Karpas-422 (cell line): Measurements from ENCODE around the gene GLT8D1. TPM values are rescaled to one million over a fixed set of nuclear protein-coding genes. Genes with fewer than 3 reads are reported as not detected.
A peak's percentile ranks its signal among the peaks of the same experiment; 100 is the strongest.

Experiments used
- DNase-seq: peaks from one replicate; pipeline ENCODE4 v3.0.0-alpha.2; 2015
- H2AFZ ChIP-seq: fragments of 200-600 bp; sonication (generic); 2 replicates; pipeline ENCODE4 v1.6.1; 2014; ENCODE audit warnings: antibody characterized with exemption, low read length, mixed read lengths
- H3K27ac ChIP-seq: fragments of 200-600 bp; sonication (generic); 2 replicates; pipeline ENCODE4 v1.5.1; 2014; ENCODE audit warnings: mild to moderate bottlenecking, low read length, moderate library complexity
- H3K27me3 ChIP-seq: fragments of 200-600 bp; sonication (generic); 2 replicates; pipeline ENCODE4 v1.6.1; 2014; ENCODE audit warnings: low read length, mixed read lengths
- H3K36me3 ChIP-seq: fragments of 200-600 bp; sonication (generic); 2 replicates; pipeline ENCODE4 v1.6.1; 2014; ENCODE audit warnings: low read length, mixed read lengths; ENCODE audit not compliant: insufficient read depth
- H3K4me1 ChIP-seq: fragments of 200-600 bp; sonication (generic); 2 replicates; pipeline ENCODE4 v1.6.1; 2014; ENCODE audit warnings: mild to moderate bottlenecking, low read length, mixed read lengths
- H3K4me2 ChIP-seq: fragments of 200-600 bp; sonication (generic); 2 replicates; pipeline ENCODE4 v1.6.1; 2014; ENCODE audit warnings: low read length, low read depth, mild to moderate bottlenecking; ENCODE audit not compliant: poor library complexity, severe bottlenecking
- H3K4me3 ChIP-seq: fragments of 200-600 bp; sonication (generic); 2 replicates; pipeline ENCODE4 v1.5.1; 2014; ENCODE audit warnings: mild to moderate bottlenecking, antibody characterized with exemption, low read length, mixed read lengths
- H3K79me2 ChIP-seq: fragments of 200-600 bp; sonication (generic); 2 replicates; pipeline ENCODE4 v1.6.1; 2014; ENCODE audit warnings: mild to moderate bottlenecking, low read length, mixed read lengths
- H3K9ac ChIP-seq: fragments of 200-600 bp; sonication (generic); 2 replicates; pipeline ENCODE4 v1.6.0; 2014; ENCODE audit warnings: low read length
- H3K9me2 ChIP-seq: fragments of 200-600 bp; sonication (generic), shearing (Covaris generic); replicated peaks from 2 replicates; pipeline ENCODE4 v1.6.0; 2014; ENCODE audit warnings: mild to moderate bottlenecking, low read length, moderate library complexity; ENCODE audit not compliant: insufficient read depth
- H3K9me3 ChIP-seq: fragments of 300-700, 200-600 bp; sonication (generic); 2 replicates; pipeline ENCODE4 v1.6.1; 2014; ENCODE audit warnings: low read length, mixed read lengths
- H4K20me1 ChIP-seq: fragments of 200-600 bp; sonication (generic); 2 replicates; pipeline ENCODE4 v1.6.1; 2014; ENCODE audit warnings: mild to moderate bottlenecking, antibody characterized with exemption, low read length, low read depth; ENCODE audit not compliant: insufficient read depth
- total RNA-seq: library from RNA; depleted of rRNA; stranded (reverse); fragments of >200 nt; shearing (Covaris generic); gene quantifications from 2 replicates; pipeline ENCODE4 v1.2.3, GENCODE V29; 2014; ENCODE audit warnings: low replicate concordance

The GLT8D1 gene
- total RNA-seq, 1 experiment from 2014 or later, result 34.7 TPM

DNA sequence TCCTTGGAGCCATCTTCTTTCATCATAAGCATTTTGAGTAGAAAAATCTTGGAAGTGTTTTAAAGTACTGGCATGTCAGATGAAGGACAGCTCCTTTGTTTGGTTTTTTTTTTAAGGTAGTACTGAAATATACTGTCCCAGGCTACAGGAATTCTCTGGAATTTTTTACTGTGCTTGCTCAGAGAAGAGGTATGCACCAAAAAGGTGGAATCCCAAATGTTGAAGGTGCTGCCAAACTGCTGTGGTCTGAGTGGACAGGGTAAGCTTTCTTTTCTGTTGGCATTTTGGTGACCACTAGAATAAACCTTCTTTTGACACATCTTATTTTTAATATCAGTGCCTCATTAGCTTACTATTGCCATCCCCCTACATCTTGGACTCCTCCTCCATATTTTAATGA, 12.5 kb downstream of the GLT8D1 start:
- Histone ChIP-seq H3K9ac (no peak overlapping the region), H2AFZ (no peak overlapping the region), H3K9me3 (no peaks in the 10 kb centered on the region), H3K27me3 (no peaks in the 10 kb centered on the region), H3K4me1 (peaks cover 7% of the 10 kb centered on the region; the same call in 1 of the 2 replicates), H3K4me3 (no peak overlapping the region), H4K20me1 (no peaks in the 10 kb centered on the region), H3K79me2 (peaks cover 25% of the 10 kb centered on the region), H3K36me3 (peaks cover 82% of the 10 kb centered on the region), H3K9me2 (no peaks in the 10 kb centered on the region), H3K4me2 (no peak overlapping the region), H3K27ac (no peak overlapping the region)
- no peak for DNase-seq

- no peak for DNase-seq
- H3K9me2 ChIP-seq, result no peaks in the 10 kb centered on the region
- H4K20me1 ChIP-seq, result no peaks in the 10 kb centered on the region
- no peak overlapping the region for H2AFZ ChIP-seq
- peaks cover 21% of the 10 kb centered on the region for H3K4me1 ChIP-seq
- H3K27ac ChIP-seq, result no peak overlapping the region
- no peak overlapping the region for H3K4me3 ChIP-seq
- H3K27me3 ChIP-seq, result no peaks in the 10 kb centered on the region
- H3K79me2 ChIP-seq, result peaks cover 48% of the 10 kb centered on the region
- no peaks in the 10 kb centered on the region for H3K9me3 ChIP-seq
- peaks cover 88% of the 10 kb centered on the region for H3K36me3 ChIP-seq
- H3K9ac ChIP-seq, result no peak overlapping the region
- no peak overlapping the region for H3K4me2 ChIP-seq
These were observed 15.0 kb downstream of the GLT8D1 start for GRCh38 chr3:52690560-52690959.

GRCh38 chr3:52689151-52689550, 16.4 kb downstream of the GLT8D1 start:
- Histone ChIP-seq H3K27ac (no peak overlapping the region), H3K79me2 (peaks cover 60% of the 10 kb centered on the region), H3K9me2 (no peaks in the 10 kb centered on the region), H3K9me3 (no peaks in the 10 kb centered on the region), H3K4me3 (no peak overlapping the region), H4K20me1 (no peaks in the 10 kb centered on the region), H2AFZ (no peak overlapping the region), H3K4me1 (peaks cover 28% of the 10 kb centered on the region), H3K4me2 (no peak overlapping the region), H3K27me3 (no peaks in the 10 kb centered on the region), H3K9ac (no peak overlapping the region), H3K36me3 (peaks cover 75% of the 10 kb centered on the region)
- DNase-seq, result no peak

DNA sequence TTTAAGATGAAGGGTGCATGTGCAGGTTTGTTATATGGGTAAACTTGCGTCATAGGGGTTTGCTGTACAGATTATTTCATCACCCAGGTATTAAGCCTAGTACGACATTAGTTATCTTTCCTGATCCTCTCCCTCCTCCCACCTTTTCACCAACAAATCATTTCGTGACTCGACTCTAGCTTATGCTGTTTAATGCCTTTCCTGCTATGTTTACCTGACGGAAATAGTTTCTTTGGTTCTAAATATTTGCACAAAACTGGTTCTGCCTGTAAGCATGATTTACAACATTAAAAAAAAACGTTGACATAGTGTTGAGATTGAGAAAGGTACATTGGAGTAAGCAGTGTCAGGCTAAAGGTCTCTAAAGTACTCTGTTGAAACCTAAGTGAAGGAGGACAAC, 17.3 kb downstream of the GLT8D1 start:
- Histone ChIP-seq H3K4me2 (no peak overlapping the region), H3K9me2 (no peaks in the 10 kb centered on the region), H3K4me3 (no peak overlapping the region), H3K27me3 (no peaks in the 10 kb centered on the region), H3K9ac (peak overlapping the region; percentile 13; the same call in 1 of the 2 replicates), H3K9me3 (no peaks in the 10 kb centered on the region), H3K79me2 (peaks cover 69% of the 10 kb centered on the region), H4K20me1 (no peaks in the 10 kb centered on the region), H3K36me3 (peaks cover 67% of the 10 kb centered on the region), H2AFZ (no peak overlapping the region), H3K27ac (no peak overlapping the region), H3K4me1 (peaks cover 34% of the 10 kb centered on the region)
- no peak for DNase-seq

DNA sequence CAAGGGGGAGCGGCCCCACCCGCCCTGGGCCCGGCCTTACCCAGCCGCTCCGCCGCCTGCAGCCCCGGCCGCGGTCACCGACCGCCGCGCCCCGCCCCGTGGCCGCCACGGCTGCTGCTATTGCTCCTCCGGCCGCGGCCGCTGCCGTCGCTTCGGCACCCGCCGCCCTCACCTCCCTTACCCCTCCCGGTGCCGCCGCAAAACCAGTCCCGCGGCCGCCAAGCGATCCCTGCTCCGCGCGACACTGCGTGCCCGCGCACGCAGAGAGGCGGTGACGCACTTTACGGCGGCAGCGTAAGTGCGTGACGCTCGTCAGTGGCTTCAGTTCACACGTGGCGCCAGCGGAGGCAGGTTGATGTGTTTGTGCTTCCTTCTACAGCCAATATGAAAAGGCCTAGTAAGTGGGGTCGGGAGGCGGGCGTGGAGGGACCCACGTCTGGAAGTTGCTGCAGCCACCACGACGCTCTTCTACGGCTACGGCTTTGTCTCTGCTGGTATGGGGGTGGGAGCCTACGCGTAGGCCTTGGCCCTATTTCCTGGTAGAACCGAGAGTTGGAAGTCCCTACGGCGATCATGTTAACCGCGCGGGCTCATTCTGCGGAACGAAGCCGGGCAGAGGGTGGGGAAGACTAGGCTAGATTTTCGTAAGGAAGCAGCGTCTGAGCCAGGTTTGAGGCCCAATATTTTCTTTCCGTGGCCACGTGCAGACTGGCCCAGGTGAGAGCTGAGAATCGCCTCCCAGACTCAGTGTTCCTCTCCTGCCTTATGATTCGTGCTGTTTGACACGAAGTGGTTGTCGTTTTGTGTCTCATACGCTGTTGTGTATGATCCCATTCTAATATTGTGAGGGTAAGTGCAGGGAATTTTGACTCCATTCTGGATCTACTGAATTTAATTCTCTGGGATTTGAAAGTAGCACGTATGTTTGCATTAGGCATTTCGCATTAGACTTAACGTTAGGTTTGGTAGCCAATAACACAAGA, 19.6 kb downstream of the GLT8D1 start, which contains the start of the genes GNL3 and PBRM1:
Gene GNL3, plus strand, starts transcription at position 324 of the 983 bp plus-strand sequence. Its CDS starts 61 bp downstream, at position 385.
Gene PBRM1, minus strand, starts transcription at position 205 of the 983 bp plus-strand sequence.
- Histone ChIP-seq H3K9me3 (no peaks in the 10 kb centered on the region), H3K4me2 (peak within 1 kb of the TSS; percentile 91), H2AFZ (no peak within 1 kb of the TSS), H3K36me3 (peaks cover 48% of the 10 kb centered on the region), H3K9ac (peak within 1 kb of the TSS; percentile 84), H3K4me3 (peak within 1 kb of the TSS; percentile 88), H3K79me2 (peaks cover 88% of the 10 kb centered on the region), H4K20me1 (no peaks in the 10 kb centered on the region), H3K27ac (peak within 1 kb of the TSS; percentile 79), H3K9me2 (no peaks in the 10 kb centered on the region), H3K27me3 (no peaks in the 10 kb centered on the region), H3K4me1 (peaks cover 44% of the 10 kb centered on the region)
- DNase-seq, result peak; percentile 97

GRCh38 chr3:52685285-52685708, 20.3 kb downstream of the GLT8D1 start:
- Histone ChIP-seq H3K36me3 (peaks cover 43% of the 10 kb centered on the region), H3K9me3 (no peaks in the 10 kb centered on the region), H3K4me3 (peak overlapping the region; percentile 88), H3K9me2 (no peaks in the 10 kb centered on the region), H3K4me2 (peak overlapping the region; percentile 91), H4K20me1 (no peaks in the 10 kb centered on the region), H2AFZ (no peak overlapping the region), H3K79me2 (peaks cover 89% of the 10 kb centered on the region), H3K27me3 (no peaks in the 10 kb centered on the region), H3K27ac (peak overlapping the region; percentile 79), H3K4me1 (peaks cover 44% of the 10 kb centered on the region), H3K9ac (peak overlapping the region; percentile 84)
- DNase-seq, result peak; percentile 92

DNA sequence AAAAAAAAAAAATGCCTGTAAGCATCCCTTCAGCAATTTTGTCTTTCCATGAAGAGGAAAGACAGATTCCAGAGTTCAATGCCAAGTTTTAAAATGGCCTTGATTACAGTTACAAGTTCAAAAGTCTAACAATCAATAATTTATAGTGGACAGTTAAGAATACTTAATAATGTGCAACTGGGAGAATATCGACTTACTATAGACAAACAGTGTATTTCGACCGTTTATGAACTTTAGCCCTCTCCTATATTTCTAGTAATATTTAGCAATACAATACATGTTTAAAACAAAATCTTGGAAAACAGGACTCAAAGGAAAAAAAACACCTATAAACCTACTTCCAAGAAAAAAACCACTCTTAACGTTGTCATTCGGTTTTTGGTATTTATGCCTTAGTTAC, 21.4 kb downstream of the GLT8D1 start:
- DNase-seq, result no peak
- peaks cover 96% of the 10 kb centered on the region for H3K79me2 ChIP-seq
- H3K9me3 ChIP-seq, result no peaks in the 10 kb centered on the region
- peak overlapping the region; percentile 91 for H3K4me2 ChIP-seq
- no peaks in the 10 kb centered on the region for H3K9me2 ChIP-seq
- H3K9ac ChIP-seq, result peak overlapping the region; percentile 84
- H3K27ac ChIP-seq, result no peak overlapping the region
- H3K27me3 ChIP-seq, result no peaks in the 10 kb centered on the region
- H3K4me1 ChIP-seq, result peaks cover 44% of the 10 kb centered on the region
- H2AFZ ChIP-seq, result no peak overlapping the region
- H3K36me3 ChIP-seq, result peaks cover 41% of the 10 kb centered on the region
- H3K4me3 ChIP-seq, result peak overlapping the region; percentile 88
- no peaks in the 10 kb centered on the region for H4K20me1 ChIP-seq

DNA sequence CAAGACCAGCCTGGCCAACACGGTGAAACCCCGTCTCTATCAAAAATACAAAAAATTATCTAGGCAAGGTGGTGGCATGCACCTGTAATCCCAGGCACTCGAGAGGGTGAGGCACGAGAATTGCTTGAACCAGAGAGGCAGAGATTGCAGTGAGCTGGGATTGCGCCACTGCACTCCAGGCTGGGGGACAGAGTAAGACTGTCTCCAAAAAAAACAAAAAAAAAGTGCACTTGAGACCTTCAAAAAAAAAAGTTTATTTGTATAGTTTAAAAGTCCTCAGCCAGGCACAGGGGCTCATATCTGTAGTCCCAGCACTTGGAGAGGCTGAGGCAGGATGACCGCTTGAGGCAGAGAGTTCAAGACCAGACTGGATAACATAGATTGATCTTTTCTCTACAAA, 22.0 kb downstream of the GLT8D1 start:
- Histone ChIP-seq H2AFZ (no peak overlapping the region), H3K79me2 (peaks cover 94% of the 10 kb centered on the region), H3K4me1 (peaks cover 42% of the 10 kb centered on the region), H3K27ac (no peak overlapping the region), H3K4me3 (no peak overlapping the region), H3K9ac (0 out of 2 replicates have a peak overlapping the region, but pooled peaks have one; percentile 84), H3K27me3 (no peaks in the 10 kb centered on the region), H3K4me2 (peak overlapping the region; percentile 91), H3K9me3 (no peaks in the 10 kb centered on the region), H4K20me1 (no peaks in the 10 kb centered on the region), H3K36me3 (peaks cover 41% of the 10 kb centered on the region), H3K9me2 (no peaks in the 10 kb centered on the region)
- DNase-seq, result no peak
